HepG2 (cell line): Measurements from ENCODE around the gene WDCP. TPM values are rescaled to one million over a fixed set of nuclear protein-coding genes. Genes with fewer than 3 reads are reported as not detected.
A peak's percentile ranks its signal among the peaks of the same experiment; 100 is the strongest.

Source experiments
- AKAP8 ChIP-seq: sonication (generic); formaldehyde crosslinking; IDR thresholded peaks from 2 replicates; pipeline ENCODE4 v1.5.1; 2020; ENCODE audit warnings: mild to moderate bottlenecking, missing genetic modification reagents
- ARID4A ChIP-seq: sonication (generic); formaldehyde crosslinking; IDR thresholded peaks from 2 replicates; pipeline ENCODE4 v1.5.0; 2020; ENCODE audit warnings: mild to moderate bottlenecking, missing genetic modification reagents, borderline replicate concordance
- CEBPG ChIP-seq: IDR thresholded peaks from 2 replicates; pipeline ENCODE4 v1.6.1; 2016
- EED ChIP-seq: sonication (generic); formaldehyde crosslinking; IDR thresholded peaks from 2 replicates; pipeline ENCODE4 v1.5.0; 2020; ENCODE audit warnings: mild to moderate bottlenecking, missing genetic modification reagents
- FOSL2 ChIP-seq: sonication (generic); formaldehyde crosslinking; IDR thresholded peaks from 2 replicates; pipeline ENCODE4 v1.4.0; 2020; ENCODE audit warnings: missing genetic modification reagents
- HES4 ChIP-seq: sonication (generic); formaldehyde crosslinking; IDR thresholded peaks from 2 replicates; pipeline ENCODE4 v1.9.0; 2021; ENCODE audit warnings: mild to moderate bottlenecking, missing genetic modification reagents, borderline replicate concordance
- KAT7 ChIP-seq: IDR thresholded peaks from 2 replicates; pipeline ENCODE4 v1.6.1; 2018; ENCODE audit warnings: borderline replicate concordance, missing compliant biosample characterization
- NCOA2 ChIP-seq: sonication (generic); formaldehyde crosslinking; IDR thresholded peaks from 2 replicates; pipeline ENCODE4 v1.8.0; 2022; ENCODE audit warnings: inconsistent platforms
- NRL ChIP-seq: sonication (generic); formaldehyde crosslinking; IDR thresholded peaks from 2 replicates; pipeline ENCODE4 v1.5.0; 2020; ENCODE audit warnings: missing genetic modification reagents, mild to moderate bottlenecking, moderate library complexity, borderline replicate concordance
- TAF15 ChIP-seq: fragments of 200-400 bp; formaldehyde crosslinking; IDR thresholded peaks from one replicate; pipeline ENCODE4 v1.6.1; 2018; ENCODE audit warnings: mild to moderate bottlenecking, low read depth, low read length; ENCODE audit not compliant: poor library complexity, severe bottlenecking
- ZBTB39 ChIP-seq: sonication (generic); formaldehyde crosslinking; IDR thresholded peaks from 2 replicates; pipeline ENCODE4 v1.5.0; 2020; ENCODE audit warnings: missing genetic modification reagents
- ZNF670 ChIP-seq: sonication (generic); formaldehyde crosslinking; IDR thresholded peaks from 2 replicates; pipeline ENCODE4 v1.8.0; 2022; ENCODE audit warnings: mild to moderate bottlenecking, missing genetic modification reagents, borderline replicate concordance
- ZNF713 ChIP-seq: sonication (generic); formaldehyde crosslinking; IDR thresholded peaks from 2 replicates; pipeline ENCODE4 v1.4.0; 2020; ENCODE audit warnings: mild to moderate bottlenecking, missing genetic modification reagents
- ZNF792 ChIP-seq: IDR thresholded peaks from 2 replicates; pipeline ENCODE4 v1.6.1; 2016
- ZNF800 ChIP-seq: sonication (generic); formaldehyde crosslinking; IDR thresholded peaks from 2 replicates; pipeline ENCODE4 v1.4.0; 2020; ENCODE audit warnings: missing genetic modification reagents
- ZSCAN9 ChIP-seq: IDR thresholded peaks from 2 replicates; pipeline ENCODE4 v1.6.1; 2016; ENCODE audit warnings: borderline replicate concordance
- polyA plus RNA-seq, 8 experiments: library from polyadenylated mRNA; depleted of rRNA in 3 of 8; stranded (reverse) in 7 of 8; unstranded in 1 of 8; fragments of >200 nt; fragmentation: Illumina TruSeq in 4 of 8; extraction: Trizol in 4 of 8; gene quantifications; 2 replicates each; pipeline versions ENCODE4 v1.2.1 to v1.2.3, GENCODE V29; 2011 to 2016; ENCODE audit warnings: low read depth in 4 of 8, missing spikeins in 1 of 8, mixed read lengths in 1 of 8; ENCODE audit not compliant: insufficient read depth in 1 of 8
- total RNA-seq, 5 experiments: library from RNA; depleted of rRNA; stranded (reverse); fragments of >200 nt; fragmentation: Illumina TruSeq; extraction: Trizol; gene quantifications; 2 replicates each; pipeline ENCODE4 v1.2.3, GENCODE V29; 2016; ENCODE audit warnings: low read depth in 1 of 5
- TF ChIP-seq, protein P1 (sequence below): IDR thresholded peaks from 2 replicates; pipeline ENCODE4 v1.6.1; 2012; ENCODE audit warnings: inconsistent platforms
- TF ChIP-seq, protein P2 (sequence below): IDR thresholded peaks from 2 replicates; pipeline ENCODE4 v1.6.1; 2012; ENCODE audit warnings: low read depth, low read length, improper control_type of control experiment

The WDCP gene
- total and polyA plus RNA-seq, 2 of the 13 experiments (the other 11 are each of a cell fraction or from before 2014, with no cell fraction given), result 17.4 to 22.6 TPM

GRCh38 chr2:24015562-24016375, 31.4 kb downstream of the WDCP start (continued):
- TF ChIP-seq KAT7 (CRISPR knock-in tag) (0 out of 2 replicates have a peak, but pooled peaks have one; percentile 67), AKAP8 (CRISPR knock-in tag) (no peak; the same call in 1 of the 2 replicates), EED (peak; percentile 58), CEBPG (peak; percentile 88), ZNF670 (peak; percentile 93), ZNF800 (0 out of 2 replicates have a peak, but pooled peaks have one; percentile 26), NRL (CRISPR knock-in tag) (peak; percentile 86), ZBTB39 (peak; percentile 92; the same call in 1 of the 2 replicates), ARID4A (CRISPR knock-in tag) (peak; percentile 53; the same call in 1 of the 2 replicates), ZSCAN9 (CRISPR knock-in tag) (peak; percentile 52; the same call in 1 of the 2 replicates), NCOA2 (CRISPR knock-in tag) (peak; percentile 81), TAF15 (no peak), ZNF713 (no peak), HES4 (no peak), ZNF792 (CRISPR knock-in tag) (0 out of 2 replicates have a peak, but pooled peaks have one; percentile 58), FOSL2 (peak; percentile 100)
- TF ChIP-seq, protein P1, sequence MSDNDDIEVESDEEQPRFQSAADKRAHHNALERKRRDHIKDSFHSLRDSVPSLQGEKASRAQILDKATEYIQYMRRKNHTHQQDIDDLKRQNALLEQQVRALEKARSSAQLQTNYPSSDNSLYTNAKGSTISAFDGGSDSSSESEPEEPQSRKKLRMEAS, result peak; percentile 35; the same call in 1 of the 2 replicates
- TF ChIP-seq, protein P2, sequence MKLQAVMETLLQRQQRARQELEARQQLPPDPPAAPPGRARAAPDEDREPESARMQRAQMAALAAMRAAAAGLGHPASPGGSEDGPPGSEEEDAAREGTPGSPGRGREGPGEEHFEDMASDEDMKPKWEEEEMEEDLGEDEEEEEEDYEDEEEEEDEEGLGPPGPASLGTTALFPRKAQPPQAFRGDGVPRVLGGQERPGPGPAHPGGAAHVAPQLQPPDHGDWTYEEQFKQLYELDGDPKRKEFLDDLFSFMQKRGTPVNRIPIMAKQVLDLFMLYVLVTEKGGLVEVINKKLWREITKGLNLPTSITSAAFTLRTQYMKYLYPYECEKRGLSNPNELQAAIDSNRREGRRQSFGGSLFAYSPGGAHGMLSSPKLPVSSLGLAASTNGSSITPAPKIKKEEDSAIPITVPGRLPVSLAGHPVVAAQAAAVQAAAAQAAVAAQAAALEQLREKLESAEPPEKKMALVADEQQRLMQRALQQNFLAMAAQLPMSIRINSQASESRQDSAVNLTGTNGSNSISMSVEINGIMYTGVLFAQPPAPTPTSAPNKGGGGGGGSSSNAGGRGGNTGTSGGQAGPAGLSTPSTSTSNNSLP, result peak; percentile 67; the same call in 1 of the 2 replicates
